T1000 (cell line): ENCODE data around the gene STC2.
"Not testable (repeated sequence)": the region's sequence is repeated elsewhere in the genome, so short reads cannot be mapped to it uniquely, and the experiment has no call there.

Experiments used
- DNase-seq: peaks from one replicate; lab custom pipeline; 2025; ENCODE audit warnings: mixed read lengths; lab: John Stamatoyannopoulos, UW

STC2 gene

GRCh38 chr5:173296737-173297676 lies 31.2 kb downstream of the STC2 start:
- no peak for DNase-seq

- no peak for DNase-seq
Measured at GRCh38 chr5:173295796-173296195, 32.4 kb downstream of the STC2 start.

DNA sequence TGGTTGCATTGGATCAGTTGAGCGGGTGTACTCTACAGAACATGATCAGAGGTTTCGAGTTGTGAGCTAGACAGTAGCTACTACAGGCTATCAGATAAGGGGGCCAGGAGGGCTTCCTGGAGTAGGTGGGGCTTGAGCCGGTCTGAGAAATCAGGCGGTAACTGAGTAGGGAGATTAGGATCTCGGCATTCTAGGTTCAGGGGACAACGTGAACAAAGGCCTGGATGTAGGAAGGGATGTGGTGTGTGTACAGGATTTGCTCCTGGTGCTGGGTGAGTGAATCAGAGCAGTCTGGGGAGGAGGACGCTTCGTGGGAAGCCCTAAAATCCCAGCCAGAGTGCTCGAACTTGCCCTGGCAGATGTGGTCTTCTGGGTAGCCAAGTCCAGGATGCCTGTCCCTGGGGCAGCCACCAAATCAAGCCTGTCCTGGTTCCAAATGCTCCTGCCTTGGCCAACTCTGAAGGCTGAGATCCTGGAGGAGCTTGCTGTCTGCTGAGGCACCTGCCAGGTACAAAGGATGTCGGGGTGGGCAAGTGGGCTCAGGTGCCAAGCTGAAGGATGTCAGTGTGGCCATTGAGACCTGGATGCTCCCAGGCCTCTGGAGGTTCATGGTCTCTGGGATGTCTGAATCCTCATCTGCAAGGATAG lies 33.4 kb downstream of the STC2 start:
- DNase-seq = no peak

DNA sequence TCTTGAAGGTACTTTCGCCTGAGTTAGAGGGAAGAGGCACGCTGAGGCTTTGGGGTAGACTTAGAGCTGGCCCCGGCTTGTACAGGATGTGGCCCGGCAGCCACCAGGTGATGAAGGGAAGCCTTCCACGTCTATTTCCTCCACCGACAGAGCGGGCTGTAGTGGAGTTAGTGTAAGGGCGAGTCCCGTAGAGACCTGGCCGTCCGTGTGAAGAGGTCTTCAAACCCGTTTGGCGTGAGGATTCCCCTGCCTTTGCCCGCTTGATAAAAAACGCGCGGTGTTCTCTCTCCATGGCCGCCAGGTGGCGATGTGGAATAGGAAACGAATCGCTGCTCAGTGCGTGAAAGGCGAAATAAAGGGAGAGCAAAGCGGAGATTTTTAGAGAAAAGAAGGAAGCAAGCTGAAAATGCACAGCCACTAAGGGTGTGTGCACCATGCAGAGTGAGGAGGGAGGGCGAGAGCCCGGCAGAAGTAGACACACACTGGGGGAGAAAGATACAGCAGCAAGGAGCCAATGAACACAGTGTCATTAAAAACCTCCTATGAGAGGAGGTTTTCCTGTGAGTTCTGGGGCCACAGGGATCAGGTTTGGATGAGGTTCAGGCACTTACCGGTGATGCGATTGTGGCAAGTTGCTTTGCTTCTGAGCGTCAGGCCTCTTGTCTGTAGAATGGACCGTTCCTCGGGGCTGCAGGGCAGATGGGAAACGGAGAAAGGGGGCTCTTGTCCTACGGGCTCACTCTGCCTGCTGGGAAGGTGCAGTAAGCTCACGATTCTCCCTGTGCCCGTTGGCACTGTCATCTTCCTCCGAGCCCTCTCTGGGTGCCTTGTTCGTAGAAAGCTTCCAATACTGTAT lies 34.2 kb downstream of the STC2 start:
- DNase-seq = peak; percentile 54

- no peak for DNase-seq
Measured at GRCh38 chr5:173291722-173292658, 36.2 kb downstream of the STC2 start.

DNA sequence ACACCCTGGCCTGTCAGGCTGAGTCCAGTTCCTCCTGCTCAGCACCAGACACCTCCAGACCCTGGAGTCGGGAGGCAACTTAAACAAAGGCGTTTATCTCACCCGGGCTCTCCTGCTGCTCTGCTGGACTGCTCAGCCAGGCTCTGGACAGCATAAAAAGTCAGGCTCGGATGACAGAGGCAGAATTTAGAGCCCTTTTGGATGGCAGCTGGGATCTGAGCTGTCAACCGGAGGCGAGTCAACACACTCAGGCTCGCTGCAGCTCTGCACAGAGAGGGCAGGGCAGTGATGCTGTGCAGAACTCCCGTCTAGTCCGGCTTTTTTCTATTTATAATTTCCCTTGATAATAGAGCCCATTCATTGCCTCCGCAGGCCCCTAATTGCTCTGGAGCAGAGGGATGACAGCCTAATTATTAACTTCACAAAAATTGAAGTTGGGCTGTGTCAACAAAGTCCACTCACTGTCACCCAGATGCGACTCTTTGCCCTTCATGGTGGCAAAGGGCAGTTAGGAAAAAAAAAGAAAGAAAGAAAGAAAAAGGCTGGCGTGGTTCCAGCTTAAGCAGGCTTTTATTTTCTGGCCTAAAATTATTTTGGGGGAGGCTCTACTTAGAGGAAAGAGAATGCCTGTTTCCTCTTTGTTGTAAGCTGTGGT lies 37.6 kb downstream of the STC2 start:
- no peak for DNase-seq

DNA sequence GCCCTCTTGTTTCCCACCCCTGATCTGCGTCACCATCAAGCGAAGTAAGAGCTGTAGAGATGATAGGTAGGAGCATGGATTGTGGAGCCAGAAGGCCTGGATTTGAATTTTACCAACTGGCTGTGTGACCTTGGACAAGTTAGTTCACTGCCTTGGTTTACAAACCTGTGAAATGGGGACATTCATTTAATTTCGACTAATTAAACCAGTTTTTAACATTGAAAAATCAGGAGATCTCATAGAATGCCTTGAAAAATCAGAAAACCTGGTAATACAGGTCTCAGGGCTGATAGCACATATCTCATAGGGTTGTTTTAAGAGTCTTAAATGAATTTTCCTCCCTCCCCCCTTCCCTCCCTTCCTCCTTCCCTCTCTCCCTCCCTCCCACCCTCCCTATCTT lies 38.8 kb downstream of the STC2 start:
- no peak for DNase-seq

DNA sequence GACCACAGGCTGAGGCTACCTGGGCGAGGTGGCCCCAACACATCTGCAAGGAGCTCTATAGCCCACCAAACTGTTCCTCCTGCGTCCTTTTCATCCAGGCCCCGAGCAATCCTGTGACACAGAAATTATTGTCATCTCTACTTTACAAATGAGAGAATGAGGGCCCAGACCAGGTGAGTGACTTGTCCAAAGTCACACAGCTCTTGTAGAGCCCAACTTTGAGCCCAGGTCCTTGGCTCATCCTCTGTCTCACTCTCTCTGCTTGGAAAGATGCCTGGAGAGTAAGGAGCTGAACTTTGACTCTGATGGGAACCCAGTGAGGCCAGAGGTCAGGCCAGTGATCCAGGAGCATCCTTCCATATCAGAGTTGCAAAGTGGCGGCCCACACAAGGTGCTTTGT lies 39.6 kb downstream of the STC2 start:
- DNase-seq = no peak

- DNase-seq = no peak
Measured at GRCh38 chr5:173287086-173287485, 41.1 kb downstream of the STC2 start.

- DNase-seq = not testable (repeated sequence)
Measured at GRCh38 chr5:173284343-173284958, 43.8 kb downstream of the STC2 start.

DNA sequence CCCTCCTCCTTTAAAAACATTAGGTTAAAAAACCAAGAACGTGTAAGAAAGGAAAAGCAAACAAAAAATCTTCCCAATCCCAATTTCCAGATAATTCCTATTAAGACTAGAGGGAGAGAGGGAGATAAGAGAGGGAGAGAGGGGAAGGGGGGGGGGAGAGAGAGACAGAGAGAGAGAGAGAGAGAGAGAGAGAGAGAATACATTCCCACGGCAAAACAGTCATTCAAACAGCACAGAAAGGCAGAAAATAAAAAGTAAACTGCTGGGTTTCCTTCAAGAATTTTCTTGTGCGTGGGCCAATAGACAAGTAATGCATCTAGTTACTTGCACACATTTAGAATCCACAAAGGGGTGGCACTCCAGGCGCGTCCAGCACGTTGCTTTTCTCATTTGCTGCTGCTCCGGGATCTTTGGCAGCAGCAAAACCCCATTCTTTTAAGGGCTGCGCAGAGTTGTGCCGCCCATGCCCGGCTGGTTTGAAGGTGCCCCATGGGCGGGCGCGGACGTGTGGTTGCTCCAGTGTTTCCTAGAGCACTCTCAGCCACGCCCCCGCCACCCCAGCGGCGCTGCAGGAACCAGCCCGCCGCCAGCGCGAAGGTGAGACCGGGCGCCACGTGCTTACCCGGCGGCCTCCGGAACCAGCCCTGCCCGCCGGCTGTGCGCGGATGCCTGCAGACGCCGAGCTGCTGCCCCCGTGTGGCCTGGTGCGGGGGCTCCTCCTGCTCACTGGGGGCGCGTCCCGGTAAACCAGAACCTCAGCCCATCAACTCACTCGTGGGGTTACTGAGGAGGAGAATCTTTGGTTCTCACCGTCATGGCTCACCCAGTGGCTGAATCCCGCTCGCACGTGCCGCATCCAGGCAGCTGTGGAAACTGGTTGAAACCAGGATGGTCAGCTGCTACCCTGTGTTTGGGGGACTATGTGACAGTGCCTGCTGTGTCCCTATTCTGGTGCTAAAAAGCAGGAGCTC lies 44.6 kb downstream of the STC2 start:
- peak; percentile 47 for DNase-seq

GRCh38 chr5:173282916-173283315 lies 45.3 kb downstream of the STC2 start:
- no peak for DNase-seq

GRCh38 chr5:173281910-173282309 lies 46.3 kb downstream of the STC2 start:
- no peak for DNase-seq

DNA sequence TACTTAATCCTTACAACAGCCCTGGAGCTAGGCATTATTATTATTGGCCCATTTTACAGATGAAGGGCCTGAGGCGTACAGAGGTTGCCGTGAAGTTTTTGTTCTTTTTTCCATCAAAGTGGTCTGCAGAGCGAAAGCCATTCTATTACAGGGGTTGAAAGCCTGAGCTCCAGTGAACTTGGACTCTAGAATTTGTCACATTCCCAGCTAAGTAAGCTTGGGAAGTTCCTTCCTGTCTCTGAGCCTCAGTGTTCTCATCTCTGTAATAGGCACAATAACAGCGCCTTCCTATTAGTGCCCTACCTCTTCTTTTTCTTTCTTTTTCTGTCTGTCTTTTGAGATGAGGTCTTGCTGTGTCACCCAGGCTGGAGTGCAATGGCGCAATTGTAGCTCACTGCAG lies 49.0 kb downstream of the STC2 start:
- DNase-seq = no peak

DNA sequence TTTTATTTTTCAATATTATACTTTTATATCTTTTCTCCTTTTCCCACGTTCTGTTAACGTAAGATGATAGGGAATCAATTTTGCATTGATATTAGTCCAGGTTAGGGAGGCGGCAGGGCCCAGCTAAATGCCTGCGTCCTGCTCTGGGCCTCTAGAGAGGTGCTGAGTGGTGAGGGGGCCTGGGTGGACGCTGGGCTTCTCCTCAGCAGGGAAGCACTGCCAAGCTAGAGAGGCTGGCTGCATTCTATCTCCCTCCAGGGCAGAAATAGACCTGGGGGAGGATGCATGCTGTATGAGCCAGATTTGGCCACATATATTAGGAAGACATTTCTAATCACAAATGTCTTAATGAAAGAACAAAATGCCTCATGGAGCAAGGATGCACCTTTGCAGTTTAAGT lies 49.6 kb downstream of the STC2 start:
- no peak for DNase-seq

- no peak for DNase-seq
Measured at GRCh38 chr5:173278172-173278571, 50.0 kb downstream of the STC2 start.

DNA sequence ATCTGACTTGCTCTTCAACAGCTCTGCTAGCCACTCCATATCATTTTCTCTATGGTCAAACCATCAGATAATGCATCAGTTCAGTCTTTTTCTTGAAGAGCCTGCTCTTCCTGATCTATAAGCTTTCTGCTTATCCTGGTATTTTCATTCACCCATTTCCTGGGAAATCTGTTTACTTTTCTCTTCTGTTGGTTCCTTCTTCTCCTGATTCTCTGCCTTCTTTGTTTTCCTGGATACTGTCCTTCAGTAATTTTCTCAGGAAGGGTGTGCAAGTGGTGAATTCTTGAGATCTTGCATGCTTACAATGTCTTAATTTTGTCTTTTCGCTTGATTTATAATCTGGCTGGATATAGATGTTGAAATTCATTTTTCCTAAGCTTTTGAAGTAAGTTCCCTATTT lies 53.4 kb downstream of the STC2 start:
- DNase-seq = no peak

GRCh38 chr5:173271419-173271818 lies 56.8 kb downstream of the STC2 start:
- no peak for DNase-seq
